GM18498 (cell line): ENCODE data around the gene A4GALT.

Source experiments
- ATAC-seq: cut with Tn5 transposase; IDR thresholded peaks from one replicate; pipeline ENCODE4 v1.9.1; 2021; ENCODE audit warnings: mild to moderate bottlenecking, moderate library complexity; ENCODE audit not compliant: unreplicated experiment

Gene A4GALT

GRCh38 chr22:42707496-42707895 lies 13.2 kb downstream of the A4GALT start:
- ATAC-seq = no peak

- ATAC-seq = no peak
Observed at GRCh38 chr22:42704896-42705295, 15.8 kb downstream of the A4GALT start.

- ATAC-seq = no peak
Observed at GRCh38 chr22:42702675-42703074, 18.0 kb downstream of the A4GALT start.

- no peak for ATAC-seq
Observed at GRCh38 chr22:42701694-42702093, 19.0 kb downstream of the A4GALT start.

GRCh38 chr22:42700901-42701300 lies 19.8 kb downstream of the A4GALT start:
- no peak for ATAC-seq

GRCh38 chr22:42700355-42700754 lies 20.3 kb downstream of the A4GALT start:
- ATAC-seq = no peak

GRCh38 chr22:42699976-42700352 lies 20.7 kb downstream of the A4GALT start:
- no peak for ATAC-seq

- no peak for ATAC-seq
Observed at GRCh38 chr22:42699281-42699975, 21.2 kb downstream of the A4GALT start.

GRCh38 chr22:42697542-42698013 lies 23.1 kb downstream of the A4GALT start:
- ATAC-seq = no peak

- ATAC-seq = no peak
Observed at GRCh38 chr22:42696331-42696967, 24.2 kb downstream of the A4GALT start.

GRCh38 chr22:42695294-42695693 lies 25.4 kb downstream of the A4GALT start:
- no peak for ATAC-seq

- ATAC-seq = no peak
Observed at GRCh38 chr22:42693763-42694683, 26.6 kb downstream of the A4GALT start.

- ATAC-seq = no peak
Observed at GRCh38 chr22:42693055-42693762, 27.5 kb downstream of the A4GALT start.

- no peak for ATAC-seq
Observed at GRCh38 chr22:42692239-42693054, 28.2 kb downstream of the A4GALT start.

- no peak for ATAC-seq
Observed at GRCh38 chr22:42691440-42691839, 29.2 kb downstream of the A4GALT start.

- no peak for ATAC-seq
Observed at GRCh38 chr22:42688241-42689211, 32.1 kb downstream of the A4GALT start.

GRCh38 chr22:42686756-42687491 lies 33.7 kb downstream of the A4GALT start:
- ATAC-seq = no peak

GRCh38 chr22:42685941-42686653 lies 34.6 kb downstream of the A4GALT start:
- ATAC-seq = no peak
